IPS-20b (cell line): Measurements from ENCODE around the gene EDEM2.
"Not testable (repeated sequence)": the region's sequence is repeated elsewhere in the genome, so short reads cannot be mapped to it uniquely, and the experiment has no call there.

ENCODE experiments used
- H3K27ac ChIP-seq: one replicate; pipeline ENCODE4 v1.5.1; 2013; ENCODE audit warnings: low read length
- H3K27me3 ChIP-seq: 2 replicates; pipeline ENCODE4 v1.6.1; 2013; ENCODE audit warnings: mild to moderate bottlenecking, low read length, inconsistent platforms; ENCODE audit not compliant: insufficient read depth
- H3K36me3 ChIP-seq: 2 replicates; pipeline ENCODE4 v1.6.1; 2013; ENCODE audit warnings: low read depth, mild to moderate bottlenecking, inconsistent platforms, low read length, moderate library complexity; ENCODE audit not compliant: insufficient read depth
- H3K4me1 ChIP-seq: 2 replicates; pipeline ENCODE4 v1.6.1; 2013; ENCODE audit warnings: mild to moderate bottlenecking, control low read depth, inconsistent platforms, low read length, moderate library complexity; ENCODE audit not compliant: insufficient read depth
- H3K4me3 ChIP-seq: 2 replicates; pipeline ENCODE4 v1.5.1; 2013; ENCODE audit warnings: mild to moderate bottlenecking, low read length, inconsistent platforms
- H3K9ac ChIP-seq: 2 replicates; pipeline ENCODE4 v1.6.1; 2013; ENCODE audit warnings: low read depth, mild to moderate bottlenecking, inconsistent platforms, low read length, moderate library complexity
- H3K9me3 ChIP-seq: 2 replicates; pipeline ENCODE4 v1.6.1; 2013; ENCODE audit warnings: mild to moderate bottlenecking, low read depth, low read length, inconsistent platforms; ENCODE audit not compliant: insufficient read depth

Gene EDEM2

DNA sequence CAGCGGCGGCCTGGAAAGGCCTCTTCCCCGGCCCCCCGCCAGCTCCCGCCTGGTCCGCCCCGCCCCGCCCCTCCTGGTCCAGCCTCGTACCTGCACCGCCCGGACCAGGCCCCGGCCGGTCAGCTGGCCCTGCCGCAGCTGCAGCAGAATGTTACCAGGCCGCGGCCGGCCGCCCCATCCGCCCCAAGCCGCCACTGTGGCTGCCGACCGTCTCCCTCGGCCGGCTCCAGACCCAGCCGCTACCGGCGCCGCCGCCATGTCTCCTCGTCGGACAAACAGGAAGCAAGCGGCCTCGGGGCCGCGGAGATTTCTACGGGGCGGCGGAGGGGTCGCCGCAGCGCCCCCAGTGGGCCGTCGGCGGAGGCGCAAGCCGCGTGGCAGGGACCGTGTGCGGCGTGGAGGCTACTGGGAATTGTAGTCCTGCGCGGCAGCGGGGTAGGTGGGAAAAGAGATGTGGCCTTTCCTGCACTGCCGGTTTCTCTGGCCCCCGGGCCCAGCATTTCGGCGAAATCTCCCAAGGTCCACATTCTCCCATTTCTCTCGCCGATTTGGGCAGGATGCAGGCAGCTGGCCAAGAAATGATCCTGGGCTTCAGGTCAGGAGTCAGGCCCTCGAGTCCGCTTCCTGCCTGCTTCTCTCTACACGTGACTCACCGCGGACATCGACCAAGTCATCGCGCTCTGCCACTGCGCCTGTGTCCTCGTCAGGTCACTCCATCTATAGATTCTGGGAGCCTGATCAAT, 54.4 kb downstream of the EDEM2 start, which contains the start of gene TRPC4AP:
TRPC4AP (minus strand) TSS at position 284 of the 743 bp plus-strand sequence; CDS start at position 258, 26 bp downstream.
- H3K9me3 ChIP-seq: no peaks in the 10 kb centered on the region
- H3K27ac ChIP-seq: peak within 1 kb of the TSS; percentile 76
- H3K9ac ChIP-seq: peak within 1 kb of the TSS; percentile 88
- H3K4me3 ChIP-seq: peak within 1 kb of the TSS; percentile 96
- H3K4me1 ChIP-seq: peaks cover 14% of the 10 kb centered on the region
- no peaks in the 10 kb centered on the region for H3K27me3 ChIP-seq
- peaks cover 8% of the 10 kb centered on the region; the same call in 1 of the 2 replicates for H3K36me3 ChIP-seq

DNA sequence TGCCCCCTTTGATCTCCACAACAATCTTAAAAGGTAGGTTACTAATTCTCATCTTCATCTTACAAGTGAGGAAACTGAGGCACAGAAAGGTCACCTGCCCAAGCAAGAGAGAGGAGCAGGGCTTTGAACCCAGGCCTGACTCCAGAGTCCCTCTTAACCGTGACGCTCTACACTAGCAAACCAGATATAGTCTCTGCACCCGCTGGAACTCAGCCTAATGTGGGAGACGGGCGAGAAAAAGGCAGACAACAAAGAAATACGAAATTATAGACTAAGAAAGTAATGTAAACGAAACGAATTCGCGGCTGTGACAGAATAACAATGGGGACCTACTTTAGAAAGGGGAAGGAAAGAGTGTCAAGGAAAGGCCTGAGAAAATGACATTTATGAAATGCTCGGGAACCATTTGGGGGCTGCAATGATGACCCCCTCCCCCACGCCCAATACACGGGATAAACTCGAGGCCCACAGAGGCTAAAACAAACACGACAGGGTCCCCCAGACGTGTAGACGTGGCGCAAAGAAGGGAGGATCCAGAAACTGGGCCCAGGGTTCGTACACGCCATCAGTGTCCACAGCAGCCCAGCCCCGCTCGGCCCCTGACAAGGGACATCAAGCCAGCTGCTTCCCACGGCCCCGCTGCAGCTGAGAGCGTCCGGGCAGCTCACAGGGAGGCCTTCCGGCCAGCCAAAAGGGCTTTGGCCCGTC, 55.2 kb downstream of the EDEM2 start:
- Histone ChIP-seq H3K4me1 (peaks cover 14% of the 10 kb centered on the region), H3K27ac (peak overlapping the region; percentile 76), H3K4me3 (peak overlapping the region; percentile 96)

DNA sequence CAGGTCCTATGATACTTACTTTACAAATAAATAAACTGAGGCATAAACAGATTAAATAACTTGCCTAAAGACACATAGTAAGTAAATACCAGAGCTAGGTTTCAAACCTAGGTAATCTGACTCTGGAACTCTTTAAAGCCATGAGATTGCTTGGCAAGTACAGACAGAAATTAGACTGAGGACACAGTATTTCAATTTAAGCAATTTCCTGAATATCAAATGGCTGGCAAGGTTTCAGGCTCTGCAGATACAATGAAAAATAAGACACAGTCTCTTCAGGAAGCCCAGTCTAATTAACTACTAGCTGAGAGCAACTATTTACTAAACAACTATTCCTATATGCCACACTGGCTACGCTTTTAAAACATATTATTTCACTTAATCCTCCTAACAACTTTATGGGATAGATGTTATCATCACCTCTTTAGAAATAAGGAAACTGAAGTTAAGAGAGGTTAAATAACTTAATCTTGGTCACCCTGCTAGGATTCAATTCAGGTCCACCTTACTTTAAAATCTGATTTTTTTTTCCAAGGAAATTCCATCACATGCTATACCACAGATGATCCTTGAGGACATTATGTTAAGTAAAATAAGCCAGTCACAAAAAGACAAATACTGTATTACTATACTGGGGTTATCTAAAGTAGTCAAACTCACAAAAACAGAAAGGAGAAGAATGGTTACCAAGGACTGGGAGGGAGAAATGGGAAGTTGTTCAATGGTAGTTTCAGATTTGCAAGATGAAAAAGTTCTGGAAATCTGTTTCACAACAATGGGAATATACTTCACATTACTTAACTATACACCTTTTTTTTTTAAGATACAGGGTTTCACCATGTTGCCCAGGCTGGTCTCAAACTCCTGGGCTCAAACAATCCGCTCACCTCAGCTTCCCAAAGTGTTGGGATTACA, 58.6 kb downstream of the EDEM2 start:
- no peaks in the 10 kb centered on the region for H3K9me3 ChIP-seq
- H3K4me3 ChIP-seq: no peak overlapping the region
- no peaks in the 10 kb centered on the region for H3K27me3 ChIP-seq
- peaks cover 12% of the 10 kb centered on the region; the same call in 1 of the 2 replicates for H3K36me3 ChIP-seq
- H3K4me1 ChIP-seq: peaks cover 14% of the 10 kb centered on the region
- H3K9ac ChIP-seq: no peak overlapping the region
- H3K27ac ChIP-seq: no peak overlapping the region

More for the DNA sequence above, 55.2 kb downstream of the EDEM2 start:
- Histone ChIP-seq H3K36me3 (peaks cover 12% of the 10 kb centered on the region; the same call in 1 of the 2 replicates), H3K9ac (peak overlapping the region; percentile 88), H3K9me3 (no peaks in the 10 kb centered on the region), H3K27me3 (no peaks in the 10 kb centered on the region)

DNA sequence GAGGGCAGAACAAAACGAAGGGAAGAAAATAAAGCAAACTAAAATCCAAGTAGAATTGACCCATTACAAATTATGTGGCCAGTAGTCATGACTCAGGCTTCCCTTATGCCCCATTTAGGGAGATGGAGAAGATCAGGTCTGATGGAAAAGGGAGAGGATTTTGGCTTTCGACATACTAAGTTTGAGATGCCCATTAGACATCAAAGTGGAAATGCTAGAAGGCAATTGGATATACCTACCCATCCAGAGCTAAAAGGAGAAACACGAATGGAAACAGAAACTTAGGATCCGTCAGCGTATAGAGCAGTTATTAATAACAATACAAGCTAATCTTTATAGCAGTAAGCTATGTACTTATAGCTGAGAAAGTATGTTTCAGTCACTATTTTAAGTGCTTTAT, 59.3 kb downstream of the EDEM2 start:
- no peak overlapping the region for H3K4me3 ChIP-seq
- H3K9ac ChIP-seq: no peak overlapping the region
- no peak overlapping the region for H3K27ac ChIP-seq
- H3K4me1 ChIP-seq: peaks cover 14% of the 10 kb centered on the region
- no peaks in the 10 kb centered on the region for H3K9me3 ChIP-seq
- H3K36me3 ChIP-seq: peaks cover 12% of the 10 kb centered on the region; the same call in 1 of the 2 replicates
- H3K27me3 ChIP-seq: no peaks in the 10 kb centered on the region

DNA sequence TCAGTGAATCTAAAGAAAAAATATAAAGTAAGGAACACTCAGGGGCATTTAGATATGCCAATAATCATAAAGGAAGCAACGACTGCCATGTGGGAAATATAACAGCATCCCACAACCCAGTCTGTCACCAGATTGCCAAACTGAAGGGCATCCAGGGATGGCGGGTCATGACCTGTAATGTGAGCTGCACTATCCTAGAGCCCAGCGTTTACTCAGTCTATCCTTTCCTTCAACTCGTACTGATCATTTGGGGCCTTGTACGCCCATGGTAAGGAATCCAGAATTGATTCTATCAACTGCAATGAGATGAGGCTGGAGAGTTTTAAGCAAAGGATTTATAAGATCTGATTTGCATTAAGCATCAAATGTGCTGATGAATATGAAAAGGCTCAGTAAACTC, 59.8 kb downstream of the EDEM2 start:
- peaks cover 12% of the 10 kb centered on the region; the same call in 1 of the 2 replicates for H3K36me3 ChIP-seq

DNA sequence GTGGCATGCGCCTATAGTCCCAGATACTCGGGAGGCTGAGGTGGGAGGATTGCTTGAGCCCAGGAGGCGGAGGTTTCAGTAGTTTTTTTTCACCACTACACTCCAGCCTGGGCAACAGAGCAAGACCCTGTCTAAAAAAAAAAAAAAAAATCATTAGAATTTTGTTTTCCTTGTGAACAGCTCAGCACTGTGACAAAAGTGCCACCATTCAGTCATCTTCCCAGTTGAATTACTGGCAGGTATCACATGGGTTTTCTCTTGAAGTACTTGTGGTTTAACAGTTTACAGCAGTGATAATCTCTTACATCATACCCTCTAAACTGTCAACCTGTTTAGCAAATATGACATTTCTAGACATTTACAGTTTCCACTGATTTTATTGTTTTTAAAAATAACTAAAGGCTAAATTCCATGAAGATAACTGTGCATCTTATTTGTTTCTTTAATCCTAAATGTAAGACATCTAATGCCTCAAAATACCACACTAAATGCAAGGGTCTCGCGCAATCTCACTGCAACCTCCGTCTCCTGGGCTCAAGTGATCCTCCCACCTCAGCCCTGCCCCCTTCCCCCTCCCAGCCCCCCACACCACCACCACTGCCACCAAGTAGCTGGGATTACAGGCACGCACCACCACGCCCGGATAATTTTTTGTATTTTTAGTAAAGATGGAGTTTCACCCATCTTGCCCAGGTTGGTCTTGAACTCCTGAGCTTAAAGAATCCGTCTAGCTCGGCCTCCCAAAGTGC, 61.5 kb downstream of the EDEM2 start:
- no peak overlapping the region for H3K9ac ChIP-seq
- H3K27me3 ChIP-seq: no peaks in the 10 kb centered on the region
- no peak overlapping the region for H3K4me3 ChIP-seq
- peaks cover 12% of the 10 kb centered on the region; the same call in 1 of the 2 replicates for H3K36me3 ChIP-seq
- no peaks in the 10 kb centered on the region for H3K9me3 ChIP-seq
- H3K27ac ChIP-seq: no peak overlapping the region
- peaks cover 3% of the 10 kb centered on the region; the same call in 1 of the 2 replicates for H3K4me1 ChIP-seq

More for the DNA sequence above, 59.8 kb downstream of the EDEM2 start:
- Histone ChIP-seq H3K4me3 (no peak overlapping the region), H3K9ac (no peak overlapping the region), H3K27me3 (no peaks in the 10 kb centered on the region), H3K27ac (no peak overlapping the region), H3K9me3 (no peaks in the 10 kb centered on the region), H3K4me1 (peaks cover 14% of the 10 kb centered on the region)

DNA sequence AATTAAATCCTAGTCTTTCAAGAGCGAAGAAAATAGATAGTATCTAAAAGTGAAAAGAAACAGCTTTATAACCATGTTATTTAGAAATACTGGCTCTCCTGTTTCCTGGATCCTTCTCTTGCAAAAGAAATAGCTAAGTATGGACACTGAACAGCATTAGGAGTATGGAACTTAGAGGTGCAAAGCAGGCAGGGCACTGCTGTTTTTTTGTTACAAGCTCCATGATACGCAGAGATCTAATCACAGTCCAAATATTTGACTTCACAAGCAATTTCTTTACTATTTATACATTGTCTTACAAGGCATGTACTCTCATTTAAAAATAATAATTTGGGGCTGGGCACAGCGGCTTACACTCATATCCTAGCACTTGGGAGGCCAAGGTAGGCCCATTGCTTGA, 62.1 kb downstream of the EDEM2 start:
- H3K4me1 ChIP-seq: no peaks in the 10 kb centered on the region
- peaks cover 12% of the 10 kb centered on the region; the same call in 1 of the 2 replicates for H3K36me3 ChIP-seq
- no peak overlapping the region for H3K27ac ChIP-seq
- H3K9me3 ChIP-seq: no peaks in the 10 kb centered on the region
- H3K4me3 ChIP-seq: no peak overlapping the region
- no peak overlapping the region for H3K9ac ChIP-seq
- H3K27me3 ChIP-seq: no peaks in the 10 kb centered on the region

DNA sequence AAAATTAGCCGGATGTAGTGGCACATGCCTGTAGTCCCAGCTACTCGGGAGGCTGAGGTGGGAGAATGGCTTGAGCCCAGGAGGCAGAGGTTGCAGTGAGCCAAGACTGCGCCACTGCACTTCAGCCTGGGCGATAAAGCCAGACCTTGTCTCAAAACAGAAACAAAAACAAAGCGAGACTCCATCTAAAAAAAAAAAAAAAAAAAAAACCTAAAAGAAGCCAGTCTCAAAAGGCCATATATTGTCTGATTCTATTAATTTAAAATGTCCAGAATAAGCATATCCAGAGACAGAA, 66.8 kb downstream of the EDEM2 start:
- not testable (repeated sequence) for H3K27me3 ChIP-seq, H3K4me3 ChIP-seq, H3K4me1 ChIP-seq, H3K9ac ChIP-seq, H3K27ac ChIP-seq
- Histone ChIP-seq H3K36me3 (peaks cover 17% of the 10 kb centered on the region), H3K9me3 (peaks cover 12% of the 10 kb centered on the region; the same call in 1 of the 2 replicates)

DNA sequence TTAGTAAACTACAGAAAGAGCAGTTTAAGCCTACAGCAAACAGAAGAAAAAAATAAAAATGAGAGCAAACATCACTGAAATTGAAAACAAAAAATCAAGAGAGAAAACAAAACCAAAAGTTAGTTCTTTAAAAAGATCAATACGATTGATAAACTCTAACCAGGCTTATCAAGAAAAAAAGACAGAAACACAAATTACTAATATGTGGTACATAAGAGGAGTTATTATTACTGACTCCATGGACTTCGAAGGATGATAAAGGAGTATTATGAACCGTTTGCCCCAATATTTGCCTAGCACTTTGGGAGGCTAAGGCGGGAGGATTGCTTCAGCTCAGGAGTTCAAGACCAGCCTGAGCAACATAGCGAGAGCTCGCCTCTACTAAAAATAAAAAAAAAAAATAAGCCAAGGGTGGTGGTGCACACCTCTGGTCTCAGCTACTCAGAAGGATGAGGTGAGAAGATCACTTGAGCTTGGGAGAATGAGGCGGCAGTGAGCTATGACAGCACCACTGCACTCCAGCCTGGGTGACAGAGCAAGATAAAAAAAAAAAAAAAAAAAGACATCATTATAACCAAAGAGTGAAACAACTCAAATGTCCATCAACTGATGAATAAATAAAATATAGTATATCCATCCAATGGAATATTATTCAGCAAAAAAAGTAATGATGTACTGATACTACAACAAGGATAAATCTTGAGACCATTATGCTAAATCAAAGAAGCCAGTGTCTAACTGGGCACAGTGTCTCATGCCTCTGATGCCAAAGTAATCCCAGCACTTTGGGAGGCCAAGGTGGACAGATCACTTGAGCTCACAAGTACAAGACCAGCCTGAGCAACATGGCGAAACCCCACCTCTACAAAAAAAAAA, 67.4 kb downstream of the EDEM2 start:
- no peaks in the 10 kb centered on the region for H3K4me1 ChIP-seq
- H3K36me3 ChIP-seq: peaks cover 17% of the 10 kb centered on the region
- H3K27ac ChIP-seq: no peak overlapping the region
- H3K4me3 ChIP-seq: no peak overlapping the region
- H3K9me3 ChIP-seq: peaks cover 12% of the 10 kb centered on the region; the same call in 1 of the 2 replicates
- H3K27me3 ChIP-seq: no peaks in the 10 kb centered on the region
- no peak overlapping the region for H3K9ac ChIP-seq

DNA sequence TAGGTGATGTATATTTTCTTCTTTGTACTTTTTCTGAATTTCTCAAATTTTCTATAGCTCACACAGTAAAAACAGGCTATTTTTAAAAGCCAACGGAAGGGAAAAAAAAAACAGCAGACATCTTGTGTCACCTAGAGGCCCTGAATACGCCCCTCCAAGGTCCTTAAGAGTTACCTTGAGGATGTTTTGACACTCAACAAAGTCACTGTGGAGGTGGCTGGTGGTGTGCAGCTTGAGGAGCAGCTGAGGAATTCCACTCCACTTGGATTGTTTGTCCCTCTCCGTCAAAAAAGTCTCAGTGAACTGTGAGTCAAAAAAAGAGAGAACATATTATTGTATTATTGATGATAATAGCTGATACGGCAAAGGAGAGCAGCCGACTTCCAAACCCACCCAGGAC, 69.3 kb downstream of the EDEM2 start:
- Histone ChIP-seq H3K4me3 (no peak overlapping the region), H3K27me3 (no peaks in the 10 kb centered on the region), H3K9ac (no peak overlapping the region), H3K36me3 (peaks cover 17% of the 10 kb centered on the region), H3K27ac (no peak overlapping the region), H3K4me1 (no peaks in the 10 kb centered on the region), H3K9me3 (peaks cover 12% of the 10 kb centered on the region; the same call in 1 of the 2 replicates)
